H1 (cell line): ENCODE data around the gene ARHGEF18. TPM values are rescaled to one million over a fixed set of nuclear protein-coding genes. Genes with fewer than 3 reads are reported as not detected.

ENCODE experiments used
- CTCF ChIA-PET: fragments of 300-600 bp; sonication (Branson Sonifier 250); formaldehyde crosslinking; loops from one replicate; lab custom pipeline; 2021; ENCODE audit not compliant: partially characterized antibody; lab: Charles Lee
- POLR2A ChIA-PET: fragments of 300-600 bp; sonication (Branson Sonifier 250); formaldehyde crosslinking; loops from one replicate; lab custom pipeline; 2021; ENCODE audit warnings: inconsistent platforms; ENCODE audit not compliant: partially characterized antibody; lab: Charles Lee
- DNase-seq, 2 experiments: peaks; one replicate each; pipeline versions ENCODE4 v3.0.0 to v3.0.0-alpha.2; 2010 to 2022; ENCODE audit warnings: low spot score in 2 of 2, low read depth in 1 of 2, mixed read lengths in 1 of 2
- FAIRE-seq: peaks from 2 replicates; lab custom pipeline; 2011; peaks lifted over from hg19 to GRCh38; lab: Jason Lieb, UNC
- H2AFZ ChIP-seq: 2 replicates; pipeline ENCODE4 v1.8.1; 2012; ENCODE audit warnings: low read length, inconsistent platforms
- H2AK5ac ChIP-seq: 2 replicates; pipeline ENCODE4 v1.6.1; 2013; ENCODE audit warnings: low read depth, low read length
- H2BK120ac ChIP-seq: replicated peaks from 2 replicates; pipeline ENCODE3; 2013; ENCODE audit warnings: low read depth, low read length, inconsistent platforms
- H2BK12ac ChIP-seq: 2 replicates; pipeline ENCODE4 v1.6.1; 2013; ENCODE audit warnings: low read depth, low read length
- H2BK15ac ChIP-seq: 2 replicates; pipeline ENCODE4 v1.6.1; 2013; ENCODE audit warnings: low read length
- H2BK20ac ChIP-seq: 2 replicates; pipeline ENCODE4 v1.6.1; 2013; ENCODE audit warnings: low read length
- H2BK5ac ChIP-seq: 2 replicates; pipeline ENCODE4 v1.6.1; 2013; ENCODE audit warnings: low read depth, low read length
- H3K14ac ChIP-seq: 2 replicates; pipeline ENCODE4 v1.6.1; 2013; ENCODE audit warnings: inconsistent platforms; ENCODE audit not compliant: insufficient read length
- H3K18ac ChIP-seq: 2 replicates; pipeline ENCODE4 v1.6.1; 2013; ENCODE audit warnings: low read length; ENCODE audit errors: extremely low read depth
- H3K23ac ChIP-seq: 2 replicates; pipeline ENCODE4 v1.6.1; 2013; ENCODE audit warnings: inconsistent platforms; ENCODE audit not compliant: insufficient read length
- H3K23me2 ChIP-seq: 2 replicates; pipeline ENCODE4 v1.6.1; 2013; ENCODE audit warnings: low read depth, low read length
- H3K27ac ChIP-seq: 2 replicates; pipeline ENCODE4 v1.6.1; 2011; ENCODE audit warnings: low read depth, low read length, inconsistent platforms
- H3K27me3 ChIP-seq, 4 experiments: replicated peaks in 1 of 4; 1 replicate in 1 of 4; 2 replicates in 3 of 4; pipeline versions ENCODE4 v1.6.1 to v1.8.1; 2011 to 2013; ENCODE audit warnings: low read length in 3 of 4, mild to moderate bottlenecking in 3 of 4, inconsistent platforms in 2 of 4, mixed read lengths in 2 of 4, moderate library complexity in 1 of 4; ENCODE audit not compliant: control insufficient read depth in 3 of 4, insufficient read depth in 3 of 4; ENCODE audit errors: extremely low read depth in 1 of 4
- H3K36me3 ChIP-seq, 4 experiments: 2 replicates each; pipeline versions ENCODE4 v1.6.1 to v1.8.1; 2011 to 2013; ENCODE audit warnings: mild to moderate bottlenecking in 4 of 4, low read length in 3 of 4, moderate library complexity in 2 of 4, control low read depth in 1 of 4, inconsistent platforms in 1 of 4; ENCODE audit not compliant: insufficient read depth in 4 of 4, control insufficient read depth in 2 of 4
- H3K4ac ChIP-seq: replicated peaks from 2 replicates; pipeline ENCODE3; 2013; ENCODE audit warnings: low read length, low read depth, mixed read lengths, inconsistent platforms; ENCODE audit not compliant: insufficient read length
- H3K4me1 ChIP-seq, 4 experiments: replicated peaks in 1 of 4; 1 replicate in 1 of 4; 2 replicates in 3 of 4; pipeline versions ENCODE4 v1.6.1 to v1.8.1; 2011 to 2013; ENCODE audit warnings: low read length in 3 of 4, inconsistent platforms in 2 of 4, mixed read lengths in 1 of 4; ENCODE audit not compliant: insufficient read depth in 4 of 4, control insufficient read depth in 3 of 4
- H3K4me2 ChIP-seq, 2 experiments: 2 replicates each; pipeline versions ENCODE4 v1.6.1 to v1.8.1; 2011 to 2013; ENCODE audit warnings: low read depth in 2 of 2, low read length in 2 of 2, control low read depth in 1 of 2, inconsistent platforms in 1 of 2, mild to moderate bottlenecking in 1 of 2; ENCODE audit not compliant: insufficient read depth in 1 of 2
- H3K4me3 ChIP-seq, 4 experiments: fragments of 200-600, 300-600 bp in 1 of 4; sonication (generic), shearing (Covaris generic), sonication (Bioruptor Twin) in 1 of 4; 2 replicates each; pipeline versions ENCODE4 v1.5.1 to v1.8.1; 2011 to 2016; ENCODE audit warnings: low read length in 4 of 4, low read depth in 3 of 4, control low read depth in 2 of 4, inconsistent platforms in 2 of 4, mild to moderate bottlenecking in 2 of 4, mixed read lengths in 1 of 4, moderate library complexity in 1 of 4; ENCODE audit not compliant: insufficient read depth in 2 of 4; ENCODE audit errors: extremely low read depth in 1 of 4
- H3K56ac ChIP-seq: replicated peaks from 2 replicates; pipeline ENCODE3; 2013; ENCODE audit warnings: low read depth, mild to moderate bottlenecking, mixed read lengths, low read length, inconsistent platforms; ENCODE audit not compliant: insufficient read length
- H3K79me1 ChIP-seq: 2 replicates; pipeline ENCODE4 v1.6.1; 2013; ENCODE audit warnings: low read depth, low read length, control low read depth
- H3K79me2 ChIP-seq, 2 experiments: 2 replicates each; pipeline versions ENCODE4 v1.6.1 to v1.8.1; 2012 to 2013; ENCODE audit warnings: low read length in 2 of 2, mild to moderate bottlenecking in 2 of 2, inconsistent platforms in 1 of 2; ENCODE audit not compliant: insufficient read depth in 2 of 2, control insufficient read depth in 1 of 2
- H3K9ac ChIP-seq, 4 experiments: replicated peaks in 1 of 4; 1 replicate in 1 of 4; 2 replicates in 3 of 4; pipeline versions ENCODE4 v1.6.1 to v1.8.1; 2011 to 2013; ENCODE audit warnings: low read depth in 3 of 4, low read length in 3 of 4, control low read depth in 2 of 4, mild to moderate bottlenecking in 2 of 4, moderate library complexity in 2 of 4, inconsistent platforms in 1 of 4; ENCODE audit errors: extremely low read depth in 1 of 4
- H3K9me3 ChIP-seq, 2 experiments: 2 replicates each; pipeline versions ENCODE4 v1.6.1 to v1.8.1; 2012 to 2013; ENCODE audit warnings: mild to moderate bottlenecking in 2 of 2, moderate library complexity in 2 of 2, control low read depth in 1 of 2, inconsistent platforms in 1 of 2, low read depth in 1 of 2, low read length in 1 of 2, mixed read lengths in 1 of 2; ENCODE audit not compliant: insufficient read depth in 2 of 2
- H4K20me1 ChIP-seq, 2 experiments: replicated peaks in 1 of 2; 2 replicates each; pipeline versions ENCODE3 to v1.8.1; 2011 to 2013; ENCODE audit warnings: inconsistent platforms in 2 of 2, low read length in 2 of 2, mild to moderate bottlenecking in 1 of 2; ENCODE audit not compliant: insufficient read depth in 2 of 2, control insufficient read depth in 1 of 2
- H4K5ac ChIP-seq: 2 replicates; pipeline ENCODE4 v1.6.1; 2013; ENCODE audit warnings: low read length, low read depth, mixed read lengths, inconsistent platforms; ENCODE audit not compliant: insufficient read length
- H4K8ac ChIP-seq: 2 replicates; pipeline ENCODE4 v1.8.0; 2013; ENCODE audit warnings: mild to moderate bottlenecking, moderate library complexity, low read length, inconsistent platforms; ENCODE audit not compliant: insufficient read depth; ENCODE audit errors: extremely low read depth
- H4K91ac ChIP-seq: replicated peaks from 2 replicates; pipeline ENCODE3; 2013; ENCODE audit warnings: low read length, mixed read lengths, inconsistent platforms; ENCODE audit not compliant: insufficient read length
- ATF3 ChIP-seq: IDR thresholded peaks from 2 replicates; pipeline ENCODE4 v1.6.1; 2011; ENCODE audit warnings: low read depth, mild to moderate bottlenecking, low read length; ENCODE audit not compliant: insufficient read depth
- CTCF ChIP-seq, 3 experiments: IDR thresholded peaks; 1 replicate in 2 of 3; 2 replicates in 1 of 3; pipeline versions ENCODE4 v1.5.1 to v1.6.1; 2011; ENCODE audit warnings: low read length in 3 of 3, mild to moderate bottlenecking in 3 of 3, inconsistent platforms in 2 of 3, low read depth in 1 of 3, moderate library complexity in 1 of 3; ENCODE audit not compliant: insufficient read depth in 1 of 3; ENCODE audit errors: control extremely low read depth in 1 of 3
- KDM1A ChIP-seq: fragments of 200-600, 300-600 bp; sonication (generic); IDR thresholded peaks from 2 replicates; pipeline ENCODE4 v1.7.1; 2016; ENCODE audit warnings: mild to moderate bottlenecking, low read length, borderline replicate concordance
- MAX ChIP-seq: IDR thresholded peaks from 2 replicates; pipeline ENCODE4 v1.6.1; 2012; ENCODE audit warnings: inconsistent platforms
- RAD21 ChIP-seq, 2 experiments: IDR thresholded peaks in 1 of 2; conservative IDR thresholded peaks in 1 of 2; 2 replicates each; pipeline ENCODE4 v1.6.1; 2011; ENCODE audit warnings: low read depth in 2 of 2, low read length in 2 of 2, improper control_type of control experiment in 1 of 2, inconsistent platforms in 1 of 2, mild to moderate bottlenecking in 1 of 2, moderate library complexity in 1 of 2
- SIN3A ChIP-seq, 2 experiments: IDR thresholded peaks in 1 of 2; conservative IDR thresholded peaks in 1 of 2; 2 replicates each; pipeline ENCODE4 v1.6.1; 2011 to 2012; ENCODE audit warnings: low read length in 2 of 2, improper control_type of control experiment in 1 of 2, low read depth in 1 of 2, mild to moderate bottlenecking in 1 of 2
- USF2 ChIP-seq: IDR thresholded peaks from 2 replicates; pipeline ENCODE4 v1.6.1; 2011; ENCODE audit warnings: low read length, improper control_type of control experiment
- WGBS, 2 experiments: shearing (Covaris generic) in 1 of 2; methylation state at CpG; one replicate each; pipeline versions ENCODE4 v1.1.6 to v1.1.7; 2013 to 2015; ENCODE audit warnings: low lambda C conversion rate in 2 of 2, mixed read lengths in 2 of 2, inconsistent platforms in 1 of 2, low coverage in 1 of 2, missing lambda C conversion rate in 1 of 2; ENCODE audit not compliant: insufficient replicate concordance in 2 of 2, insufficient coverage in 1 of 2, insufficient read length in 1 of 2; ENCODE audit errors: extremely low coverage in 1 of 2, missing lambda C conversion rate in 1 of 2; 5-methylcytosine and 5-hydroxymethylcytosine counted together
- polyA plus RNA-seq, 7 experiments: library from polyadenylated mRNA; depleted of rRNA in 3 of 7; stranded (reverse) in 5 of 7; unstranded in 2 of 7; fragments of >200 nt in 5 of 7; fragments of 200-250 nt in 2 of 7; gene quantifications; 1 replicate in 5 of 7; 2 replicates in 1 of 7; 4 replicates in 1 of 7; pipeline versions ENCODE4 v1.2.1 to v1.2.3, GENCODE V29; 2011 to 2013; ENCODE audit warnings: missing spikeins in 2 of 7, mixed read lengths in 2 of 7
- total RNA-seq: library from RNA; stranded (reverse); fragmentation: NEBNext Ultra II Directional; extraction: Animal tissue kit (Norgen Biotek cat#: 25700); gene quantifications from 2 replicates; pipeline ENCODE4 v1.2.1, GENCODE V29; 2021

ARHGEF18 gene
- total and polyA plus RNA-seq, 2 of the 8 experiments (the other 6 are each of a cell fraction or from before 2014, with no cell fraction given), result 12.2 to 35.9 TPM

- Histone ChIP-seq H3K79me2 (no peaks in the 10 kb centered on the region), H3K36me3 (no peaks in the 10 kb centered on the region), H3K4me3 (no peak overlapping the region), H3K14ac (no peak overlapping the region), H3K23ac (no peak overlapping the region), H3K27ac (no peak overlapping the region), H2BK15ac (0 out of 2 replicates have a peak overlapping the region, but pooled peaks have one; percentile 2), H3K23me2 (no peaks in the 10 kb centered on the region), H4K8ac (no peak overlapping the region), H3K27me3 (no peaks in the 10 kb centered on the region), H2BK12ac (0 out of 2 replicates have a peak overlapping the region, but pooled peaks have one; percentile 62), H3K4me2 (no peak overlapping the region), H4K91ac (no peak overlapping the region), H3K4me1 (0 out of 7 replicates have a peak, but pooled peaks cover 0 to 2% (median 0%) of the 10 kb centered on the region in 4 experiments), H3K9ac (no peak overlapping the region), H3K79me1 (no peaks in the 10 kb centered on the region), H4K5ac (no peak overlapping the region), H2AK5ac (no peak overlapping the region), H2BK120ac (no peak overlapping the region), H3K56ac (no peak overlapping the region), H3K18ac (no peak overlapping the region), H2BK20ac (no peak overlapping the region), H3K9me3 (no peaks in the 10 kb centered on the region), H2AFZ (no peak overlapping the region), H4K20me1 (no peaks in the 10 kb centered on the region), H2BK5ac (no peak overlapping the region), H3K4ac (no peak overlapping the region)
- ChIA-PET CTCF (interaction anchor here (0.7 to 2.1 kb wide), 6 partner anchors 9 to 109 kb away, joined by 3 to 7 read pairs (median 4); no protein-coding TSS in a partner anchor), POLR2A (interaction anchor here (0.9 to 1.2 kb wide), 2 partner anchors 9 to 287 kb away, joined by 3 to 5 read pairs; no protein-coding TSS in a partner anchor)
- FAIRE-seq (no peak), DNase-seq (no peak)
- 66% methylated on average over 9 of the region's 9 CpGs; no CpG with 5 or more reads in 1 of the 2 experiments for WGBS, 2 experiments
- TF ChIP-seq MAX (peak; percentile 66), CTCF (IDR thresholded peaks at IDR 0.05; ENCODE audit: control extremely low read depth in 1 of 3, insufficient read depth in 1 of 3, low read depth in 1 of 3, low read length in 3 of 3) (peak; percentile 15 to 51 (median 33); a peak in 3 of 4 replicates), RAD21 (IDR thresholded peaks at IDR 0.05 in 1 of 2, conservative IDR thresholded peaks at IDR 0.05 in 1 of 2; ENCODE audit: low read depth in 2 of 2, low read length in 2 of 2) (peak; percentile 50 to 56), ATF3 (no peak), SIN3A (conservative IDR thresholded peaks at IDR 0.05 in 1 of 2, IDR thresholded peaks at IDR 0.05 in 1 of 2; ENCODE audit: low read depth in 1 of 2, low read length in 2 of 2) (0 out of 4 replicates have a peak, but pooled peaks of 1 of the 2 experiments have one; percentile 47), KDM1A (no peak), USF2 (peak; percentile 24; the same call in 1 of the 2 replicates)
Measured at GRCh38 chr19:7386308-7386707, 37.6 kb downstream of the ARHGEF18 start.
